Measurements from ENCODE around the gene NHS.

The NHS gene

GRCh38 chrX:17456526-17456925 is 81.5 kb downstream of the NHS start:
- DNase-seq, result no peak

- DNase-seq, result no peak
Measured at GRCh38 chrX:17459008-17459611, 84.1 kb downstream of the NHS start.

- DNase-seq, result no peak
Measured at GRCh38 chrX:17459661-17460060, 84.7 kb downstream of the NHS start.

GRCh38 chrX:17462881-17463280 is 87.9 kb downstream of the NHS start:
- DNase-seq, result no peak

GRCh38 chrX:17464194-17464593 is 89.2 kb downstream of the NHS start:
- DNase-seq, result no peak

GRCh38 chrX:17465201-17465600 is 90.2 kb downstream of the NHS start:
- DNase-seq, result no peak

GRCh38 chrX:17465802-17466201 is 90.8 kb downstream of the NHS start:
- DNase-seq, result no peak

GRCh38 chrX:17470136-17470535 is 95.1 kb downstream of the NHS start:
- no peak for DNase-seq

GRCh38 chrX:17471121-17471520 is 96.1 kb downstream of the NHS start:
- DNase-seq, result no peak

- DNase-seq, result no peak
Measured at GRCh38 chrX:17471861-17472260, 96.9 kb downstream of the NHS start.

GRCh38 chrX:17472424-17472823 is 97.4 kb downstream of the NHS start:
- no peak for DNase-seq

- DNase-seq, result no peak
Measured at GRCh38 chrX:17473021-17473420, 98.0 kb downstream of the NHS start.

- no peak for DNase-seq
Measured at GRCh38 chrX:17474892-17475291, 99.9 kb downstream of the NHS start.

GRCh38 chrX:17475449-17476217 is 100.6 kb downstream of the NHS start:
- no peak for DNase-seq

GRCh38 chrX:17476411-17476810 is 101.4 kb downstream of the NHS start:
- DNase-seq, result no peak

- DNase-seq, result no peak
Measured at GRCh38 chrX:17481086-17481485, 106.1 kb downstream of the NHS start.

GRCh38 chrX:17484592-17484991 is 109.6 kb downstream of the NHS start:
- no peak for DNase-seq

GRCh38 chrX:17485391-17485790 is 110.4 kb downstream of the NHS start:
- no peak for DNase-seq

- DNase-seq, result no peak
Measured at GRCh38 chrX:17488036-17488435, 113.0 kb downstream of the NHS start.

GRCh38 chrX:17494216-17494615 is 119.2 kb downstream of the NHS start:
- no peak for DNase-seq

GRCh38 chrX:17495052-17495451 is 120.1 kb downstream of the NHS start:
- no peak for DNase-seq

- DNase-seq, result no peak
Measured at GRCh38 chrX:17496407-17496806, 121.4 kb downstream of the NHS start.

- no peak for DNase-seq
Measured at GRCh38 chrX:17497193-17497592, 122.2 kb downstream of the NHS start.

- DNase-seq, result no peak
Measured at GRCh38 chrX:17499512-17499911, 124.5 kb downstream of the NHS start.

GRCh38 chrX:17500145-17500579 is 125.2 kb downstream of the NHS start:
- no peak for DNase-seq

All from GDM1 (cell line).